Mucosa of descending colon (tissue), 3 donors: ENCODE results near the gene DUSP8. TPM values are rescaled to one million over a fixed set of nuclear protein-coding genes. Genes with fewer than 3 reads are reported as not detected.

ENCODE experiments used
- ATAC-seq: fragments of 200-7000 bp; cut with Tn5 transposase; one replicate; pipeline ENCODE4 v1.9.1; 2020; ENCODE audit warnings: mild to moderate bottlenecking, moderate library complexity
- DNase-seq, 3 donors: peaks; one replicate each; pipeline ENCODE4 v3.0.0-alpha.2; 2020
- H3K36me3 ChIP-seq: fragments of 200-600 bp; one replicate; pipeline ENCODE4 v1.8.0; 2021; ENCODE audit warnings: low read depth, mild to moderate bottlenecking
- H3K4me1 ChIP-seq: fragments of 200-600 bp; one replicate; pipeline ENCODE4 v1.8.0; 2021; ENCODE audit warnings: low read depth, mild to moderate bottlenecking
- H3K4me3 ChIP-seq: fragments of 200-600 bp; one replicate; pipeline ENCODE4 v1.8.0; 2021; ENCODE audit warnings: mild to moderate bottlenecking
- H3K9me3 ChIP-seq: fragments of 200-600 bp; one replicate; pipeline ENCODE4 v1.8.0; 2021; ENCODE audit warnings: mild to moderate bottlenecking
- intact Hi-C, 2 donors: fragments of 100-400 bp; cut with DNase I in 1 of 2; cut with micrococcal nuclease in 1 of 2; formaldehyde crosslinking; loops; one replicate each; pipeline versions ENCODE4 v1.11.0 to v1.11.1; 2022; cut with DNase I, micrococcal nuclease
- total RNA-seq, 3 donors: library from RNA; stranded (reverse); fragmentation: NEBNext Ultra II Directional in 2 of 3; extraction: Animal tissue kit (Norgen Biotek cat#: 25700) in 2 of 3; gene quantifications; one replicate each; pipeline versions ENCODE4 v1.2.1 to v1.2.4, GENCODE V29; 2021 to 2023
- TF ChIP-seq, protein P1 (sequence below): fragments of 200-600 bp; IDR thresholded peaks from one replicate; pipeline ENCODE4 v1.8.0; 2022; ENCODE audit warnings: antibody characterized with exemption, mild to moderate bottlenecking
- donor health status: DM: no; HTN: no; CAD: no; lungs with moderate emphysema.
- donor health status: DM: no; HTN: no; CAD: no.
- donor health status: DM: no; HTN: yes; CAD: no.

The DUSP8 gene
- total RNA-seq, 3 donors from 2014 or later = 28.2 to 31.7 (median 28.5) TPM

DNA sequence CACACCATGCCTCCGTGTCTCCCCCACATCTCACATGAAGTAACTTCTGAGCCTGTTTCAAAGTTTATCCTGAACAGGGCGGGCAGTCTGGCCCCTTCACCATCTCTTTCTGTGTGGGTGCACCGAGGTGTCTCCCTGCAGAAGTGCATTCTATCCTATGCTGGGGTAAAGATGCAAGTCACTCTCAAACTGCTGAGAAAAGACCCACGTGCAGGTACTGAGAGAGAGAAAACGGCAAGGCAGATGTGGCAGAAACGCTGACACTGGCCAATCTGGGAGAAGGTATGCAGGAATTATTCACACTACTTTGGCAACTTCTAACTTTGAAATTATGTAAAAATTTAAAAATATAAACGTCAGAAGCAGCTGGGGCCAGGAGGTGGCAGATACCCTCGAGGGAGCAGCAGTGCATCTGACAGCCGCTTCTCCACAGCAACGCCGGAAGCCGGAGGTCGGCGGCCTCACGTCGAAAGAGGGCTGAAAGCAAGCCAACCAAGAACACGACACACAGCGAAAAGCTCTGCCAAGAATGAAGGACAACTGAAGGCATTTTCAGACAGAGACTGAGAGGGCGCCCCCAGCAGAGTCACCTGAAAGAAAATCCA is 51.3 kb downstream of the DUSP8 start:
- intact Hi-C loops = no loop called here
- DNase-seq (no peak), ATAC-seq (no peak)
- TF ChIP-seq, protein P1, sequence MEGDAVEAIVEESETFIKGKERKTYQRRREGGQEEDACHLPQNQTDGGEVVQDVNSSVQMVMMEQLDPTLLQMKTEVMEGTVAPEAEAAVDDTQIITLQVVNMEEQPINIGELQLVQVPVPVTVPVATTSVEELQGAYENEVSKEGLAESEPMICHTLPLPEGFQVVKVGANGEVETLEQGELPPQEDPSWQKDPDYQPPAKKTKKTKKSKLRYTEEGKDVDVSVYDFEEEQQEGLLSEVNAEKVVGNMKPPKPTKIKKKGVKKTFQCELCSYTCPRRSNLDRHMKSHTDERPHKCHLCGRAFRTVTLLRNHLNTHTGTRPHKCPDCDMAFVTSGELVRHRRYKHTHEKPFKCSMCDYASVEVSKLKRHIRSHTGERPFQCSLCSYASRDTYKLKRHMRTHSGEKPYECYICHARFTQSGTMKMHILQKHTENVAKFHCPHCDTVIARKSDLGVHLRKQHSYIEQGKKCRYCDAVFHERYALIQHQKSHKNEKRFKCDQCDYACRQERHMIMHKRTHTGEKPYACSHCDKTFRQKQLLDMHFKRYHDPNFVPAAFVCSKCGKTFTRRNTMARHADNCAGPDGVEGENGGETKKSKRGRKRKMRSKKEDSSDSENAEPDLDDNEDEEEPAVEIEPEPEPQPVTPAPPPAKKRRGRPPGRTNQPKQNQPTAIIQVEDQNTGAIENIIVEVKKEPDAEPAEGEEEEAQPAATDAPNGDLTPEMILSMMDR = no peak
- Histone ChIP-seq H3K4me1 (peaks cover 4% of the 10 kb centered on the region), H3K4me3 (no peak overlapping the region), H3K36me3 (no peaks in the 10 kb centered on the region), H3K9me3 (no peaks in the 10 kb centered on the region)

DNA sequence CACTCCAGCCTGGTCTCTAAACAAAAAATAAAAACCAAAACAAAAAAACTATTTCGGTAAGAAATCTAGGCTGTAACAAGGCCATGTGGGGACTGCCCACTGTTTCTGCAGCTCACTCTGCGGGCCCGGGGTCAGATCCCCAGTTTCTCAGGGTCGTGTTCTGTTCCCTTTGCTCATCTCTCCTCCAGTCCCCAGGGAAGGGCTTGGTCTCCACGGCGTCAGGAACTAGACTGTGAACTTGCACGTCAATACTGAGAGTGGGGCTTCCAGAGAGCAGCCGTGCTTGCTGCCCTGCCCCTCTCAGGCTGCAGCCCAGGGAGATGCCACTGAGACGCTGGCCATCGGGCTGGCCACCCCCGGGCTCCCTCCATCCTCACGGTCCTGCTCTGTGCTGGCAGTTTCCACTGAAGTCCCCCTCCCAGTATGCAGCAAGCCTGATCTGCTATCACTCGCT is 51.8 kb downstream of the DUSP8 start:
- Histone ChIP-seq H3K36me3 (no peaks in the 10 kb centered on the region), H3K4me1 (peaks cover 9% of the 10 kb centered on the region), H3K9me3 (no peaks in the 10 kb centered on the region), H3K4me3 (no peak overlapping the region)
- TF ChIP-seq, protein P1 = no peak
- intact Hi-C loops = no loop called here
- ATAC-seq = no peak
- peak in 1 of 3 donors; percentile 27 for DNase-seq

DNA sequence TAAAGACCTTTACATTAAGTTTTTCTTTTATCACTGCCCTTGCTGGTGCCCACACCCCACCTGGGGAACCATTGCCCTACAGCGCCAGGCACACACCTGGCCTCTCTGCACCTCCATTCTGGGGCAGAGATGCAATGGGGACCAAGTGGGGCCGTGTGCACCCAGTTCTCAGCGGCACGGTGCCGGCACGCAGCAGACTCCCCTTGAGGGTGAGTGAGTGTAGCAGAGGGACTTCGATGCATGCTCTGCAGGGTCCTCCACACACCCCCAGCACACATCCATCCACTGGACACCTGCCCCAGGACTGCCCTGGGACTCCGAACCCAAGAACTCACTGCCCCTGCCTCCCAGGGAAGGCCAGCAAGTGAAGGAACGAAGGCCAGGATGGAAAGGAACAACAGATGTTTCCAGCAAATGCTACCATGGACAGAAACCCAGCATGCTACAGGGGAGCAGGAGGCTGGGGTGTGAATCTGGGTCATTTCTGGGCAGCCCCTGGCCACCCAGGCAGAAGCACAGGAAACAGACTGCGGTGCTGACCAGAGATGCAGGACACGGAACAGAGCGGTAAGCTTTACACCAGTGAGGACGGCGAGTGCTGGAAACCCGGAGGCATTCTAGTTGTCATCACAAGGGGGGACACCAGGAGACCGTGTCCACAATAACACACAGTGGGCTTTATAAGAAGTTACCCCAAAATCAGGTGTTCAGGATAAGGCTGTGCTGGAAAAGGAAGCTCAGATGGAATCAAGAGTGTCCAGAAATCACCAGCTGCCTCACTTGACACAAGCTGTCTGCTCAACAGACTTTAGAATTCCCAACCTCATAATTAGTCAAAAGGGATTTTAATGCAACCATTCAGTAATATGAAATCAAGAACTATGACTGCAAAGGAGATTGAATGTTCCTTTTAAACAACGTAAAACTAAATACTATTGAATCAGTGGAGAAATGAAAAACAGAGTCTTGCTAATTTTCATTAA is 52.8 kb downstream of the DUSP8 start:
- no peak overlapping the region for H3K4me3 ChIP-seq

DNA sequence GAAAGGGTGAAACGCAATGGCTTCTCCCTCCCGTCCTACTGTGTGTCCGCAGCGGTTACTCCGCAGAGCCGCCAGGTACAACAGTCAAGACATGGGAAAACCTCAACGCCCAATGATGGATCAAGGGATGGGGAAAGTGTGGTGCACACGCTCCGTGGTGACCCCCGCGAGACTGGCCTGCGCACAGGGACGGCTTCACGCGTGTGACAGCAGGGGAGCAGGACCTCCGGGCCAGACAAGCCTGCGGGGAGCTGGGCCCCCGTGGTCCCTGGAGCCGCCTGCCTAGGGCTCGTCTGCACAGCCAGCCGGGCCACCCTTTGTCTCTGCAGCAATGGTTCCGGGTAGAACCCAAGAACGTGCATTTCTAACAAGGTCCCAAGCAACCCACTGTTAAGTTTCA is 53.8 kb downstream of the DUSP8 start:
- ATAC-seq = no peak
- peaks cover 10% of the 10 kb centered on the region for H3K4me1 ChIP-seq

More for the DNA sequence above, 52.8 kb downstream of the DUSP8 start:
- intact Hi-C loops = loop anchor here in 1 of 2 donors (10.0 kb wide), 3 partner anchors 55 to 405 kb away; no protein-coding TSS in a partner anchor
- TF ChIP-seq, protein P1 = no peak
- no peaks in the 10 kb centered on the region for H3K36me3 ChIP-seq
- no peak for ATAC-seq
- H3K4me1 ChIP-seq = peaks cover 10% of the 10 kb centered on the region
- DNase-seq = peak in 1 of 3 donors; percentile 15
- H3K9me3 ChIP-seq = no peaks in the 10 kb centered on the region

More for the DNA sequence above, 53.8 kb downstream of the DUSP8 start:
- no peak overlapping the region for H3K4me3 ChIP-seq
- intact Hi-C loops = loop anchor here in 1 of 2 donors (10.0 kb wide), 3 partner anchors 54 to 404 kb away; no protein-coding TSS in a partner anchor
- DNase-seq = peak in 1 of 3 donors; percentile 38
- TF ChIP-seq, protein P1 = no peak
- no peaks in the 10 kb centered on the region for H3K36me3 ChIP-seq
- no peaks in the 10 kb centered on the region for H3K9me3 ChIP-seq
